Nephron (organoid): ENCODE data around the gene ELOVL5.

Experiments used
- H3K27ac Mint-ChIP-seq, 3 experiments: 2 replicates each; pipeline ENCODE4 v1.8.0; 2020; ENCODE audit warnings: mixed read lengths in 3 of 3, mild to moderate bottlenecking in 2 of 3, moderate library complexity in 1 of 3
- H3K27me3 Mint-ChIP-seq: 2 replicates; pipeline ENCODE4 v1.8.0; 2021; ENCODE audit warnings: low read depth, mild to moderate bottlenecking, moderate library complexity, mixed read lengths
- H3K36me3 Mint-ChIP-seq: 2 replicates; pipeline ENCODE4 v1.8.0; 2020; ENCODE audit warnings: low read depth, mixed read lengths
- H3K4me1 Mint-ChIP-seq: 2 replicates; pipeline ENCODE4 v1.8.0; 2020; ENCODE audit warnings: mixed read lengths
- H3K4me3 Mint-ChIP-seq, 3 experiments: 2 replicates each; pipeline ENCODE4 v1.8.0; 2020; ENCODE audit warnings: mild to moderate bottlenecking in 3 of 3, mixed read lengths in 3 of 3, moderate library complexity in 2 of 3
- H3K9me3 Mint-ChIP-seq: 2 replicates; pipeline ENCODE4 v1.8.0; 2020; ENCODE audit warnings: mixed read lengths
- CTCF ChIP-seq, 3 experiments: fragments of 200-600 bp; sonication (generic); IDR thresholded peaks; one replicate each; pipeline ENCODE4 v1.5.0; 2021; ENCODE audit warnings: antibody characterized with exemption in 3 of 3; ENCODE audit not compliant: unreplicated experiment in 3 of 3

ELOVL5 gene

GRCh38 chr6:53264915-53265607, 83.7 kb downstream of the ELOVL5 start:
- TF ChIP-seq CTCF (IDR thresholded peaks at IDR 0.05; ENCODE audit: unreplicated experiment in 3 of 3): no peak

GRCh38 chr6:53264337-53264736, 84.4 kb downstream of the ELOVL5 start:
- Mint-ChIP-seq H3K36me3 (peaks cover 80% of the 10 kb centered on the region), H3K4me1 (no peaks in the 10 kb centered on the region), H3K27me3 (no peaks in the 10 kb centered on the region), H3K27ac (no peak overlapping the region), H3K9me3 (no peaks in the 10 kb centered on the region), H3K4me3 (no peak overlapping the region)
- no peak for TF ChIP-seq CTCF (IDR thresholded peaks at IDR 0.05; ENCODE audit: unreplicated experiment in 3 of 3)

More at GRCh38 chr6:53264915-53265607, 83.7 kb downstream of the ELOVL5 start:
- Mint-ChIP-seq H3K9me3 (no peaks in the 10 kb centered on the region), H3K4me1 (no peaks in the 10 kb centered on the region), H3K27ac (no peak overlapping the region), H3K4me3 (no peak overlapping the region), H3K36me3 (peaks cover 80% of the 10 kb centered on the region), H3K27me3 (no peaks in the 10 kb centered on the region)

- TF ChIP-seq CTCF (IDR thresholded peaks at IDR 0.05; ENCODE audit: unreplicated experiment in 3 of 3): no peak
- H3K9me3 Mint-ChIP-seq: no peaks in the 10 kb centered on the region
- H3K4me1 Mint-ChIP-seq: no peaks in the 10 kb centered on the region
- H3K36me3 Mint-ChIP-seq: peaks cover 78% of the 10 kb centered on the region
- H3K4me3 Mint-ChIP-seq: no peak overlapping the region
- no peaks in the 10 kb centered on the region for H3K27me3 Mint-ChIP-seq
- no peak overlapping the region for H3K27ac Mint-ChIP-seq
Measured at GRCh38 chr6:53263917-53264316, 84.8 kb downstream of the ELOVL5 start.

GRCh38 chr6:53259860-53260580, 88.7 kb downstream of the ELOVL5 start:
- Mint-ChIP-seq H3K27me3 (no peaks in the 10 kb centered on the region), H3K36me3 (peaks cover 64% of the 10 kb centered on the region), H3K4me1 (no peaks in the 10 kb centered on the region), H3K9me3 (no peaks in the 10 kb centered on the region), H3K27ac (no peak overlapping the region), H3K4me3 (no peak overlapping the region)
- TF ChIP-seq CTCF (IDR thresholded peaks at IDR 0.05; ENCODE audit: unreplicated experiment in 3 of 3): no peak

- no peaks in the 10 kb centered on the region for H3K9me3 Mint-ChIP-seq
- H3K36me3 Mint-ChIP-seq: peaks cover 65% of the 10 kb centered on the region
- H3K4me1 Mint-ChIP-seq: no peaks in the 10 kb centered on the region
- H3K4me3 Mint-ChIP-seq: no peak overlapping the region
- no peak overlapping the region for H3K27ac Mint-ChIP-seq
- TF ChIP-seq CTCF (IDR thresholded peaks at IDR 0.05; ENCODE audit: unreplicated experiment in 3 of 3): no peak
- H3K27me3 Mint-ChIP-seq: no peaks in the 10 kb centered on the region
Measured at GRCh38 chr6:53258774-53259155, 90.0 kb downstream of the ELOVL5 start.
